ENCODE measurements around the gene TANGO6. TPM values are rescaled to one million over a fixed set of nuclear protein-coding genes. Genes with fewer than 3 reads are reported as not detected.

Gene TANGO6
- total RNA-seq, 2 donors from 2014 or later = 20.0 to 24.8 TPM

DNA sequence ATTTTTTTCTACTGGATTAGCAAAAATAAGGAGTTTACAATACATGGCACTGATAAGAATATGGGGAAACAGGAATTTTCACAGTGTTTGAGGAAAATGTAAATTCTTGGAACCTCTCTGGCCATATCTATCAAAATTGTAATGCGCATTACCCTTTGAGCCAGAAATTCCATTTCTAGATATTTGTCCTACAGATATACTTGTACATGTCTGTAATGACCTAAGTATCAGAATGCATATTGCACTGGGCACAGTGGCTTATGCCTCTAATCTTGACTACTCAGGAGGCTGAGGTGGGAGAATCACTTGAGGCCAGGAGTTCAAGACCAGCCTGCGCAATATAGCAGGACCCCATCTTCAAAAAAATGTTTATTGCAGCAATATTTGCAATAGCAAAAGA, 236.4 kb downstream of the TANGO6 start:
- Mint-ChIP-seq H3K36me3 (ENCODE audit: insufficient read depth in 2 of 2) (no peaks in the 10 kb centered on the region), H3K9me3 (no peaks in the 10 kb centered on the region), H3K27me3 (ENCODE audit: low read depth) (no peaks in the 10 kb centered on the region), H3K27ac (no peak overlapping the region), H3K4me1 (ENCODE audit: low read depth) (no peaks in the 10 kb centered on the region), H3K4me3 (no peak overlapping the region)
- no peak for DNase-seq
- ATAC-seq (replicated peaks in 1 of 2) = no peak

DNA sequence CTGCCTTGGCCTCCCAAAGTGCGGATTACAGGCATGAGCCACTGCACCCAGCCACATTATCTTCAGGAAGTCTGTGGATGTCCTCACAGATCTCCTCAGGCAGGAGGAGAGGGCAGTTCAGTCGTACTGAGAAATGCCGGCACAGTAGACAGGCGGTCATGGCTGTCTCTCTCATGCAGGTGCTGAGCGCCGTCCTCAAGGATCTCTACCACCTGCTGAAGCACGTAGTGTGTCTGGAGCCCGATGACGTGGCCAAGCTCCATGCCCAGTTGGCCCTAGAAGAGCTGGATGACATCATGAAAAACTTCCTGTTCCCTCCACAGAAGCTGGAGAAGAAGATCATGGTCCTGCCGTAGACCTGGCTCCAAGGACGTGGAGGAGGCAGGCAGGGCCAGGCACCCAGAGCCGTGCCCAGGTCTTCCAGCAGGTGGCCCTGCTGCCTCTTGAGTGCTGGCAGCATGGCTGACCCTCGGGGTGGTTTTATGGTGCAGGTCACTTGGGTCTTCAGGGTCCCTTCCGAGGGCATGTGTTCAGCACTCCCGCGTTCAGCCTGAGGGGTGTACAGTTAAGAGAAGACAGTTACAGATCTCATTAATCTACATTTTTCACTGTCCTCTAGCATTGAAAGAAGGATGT, 240.1 kb downstream of the TANGO6 start:
- H3K27me3 Mint-ChIP-seq (ENCODE audit: low read depth) = no peaks in the 10 kb centered on the region
- H3K36me3 Mint-ChIP-seq (ENCODE audit: insufficient read depth in 2 of 2) = peaks cover 0 to 3% of the 10 kb centered on the region in 2 donors
- peaks cover 3% of the 10 kb centered on the region for H3K4me1 Mint-ChIP-seq (ENCODE audit: low read depth)
- no peak for DNase-seq
- no peak overlapping the region for H3K27ac Mint-ChIP-seq
- H3K9me3 Mint-ChIP-seq = no peaks in the 10 kb centered on the region
- H3K4me3 Mint-ChIP-seq = no peak overlapping the region
- no peak for ATAC-seq (replicated peaks in 1 of 2)

DNA sequence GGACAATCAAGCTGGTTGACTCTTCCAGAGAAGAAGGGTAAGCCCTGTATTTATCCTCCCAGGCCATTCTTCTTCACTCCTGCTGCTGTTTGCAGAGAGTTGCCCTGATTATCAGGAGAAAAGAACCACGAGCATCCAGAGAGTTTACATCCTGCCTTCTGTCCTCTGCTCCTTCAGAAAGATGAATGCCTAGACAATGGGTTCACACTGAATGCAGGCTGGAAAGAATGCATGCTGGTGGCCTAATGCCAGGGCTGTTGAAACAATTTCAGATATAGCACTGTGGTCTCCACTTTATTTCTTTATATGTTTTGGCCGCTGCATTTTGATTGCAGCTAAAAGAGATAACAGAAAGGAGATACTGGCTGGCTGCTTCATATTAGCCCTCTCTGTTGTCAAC, 241.0 kb downstream of the TANGO6 start:
- no peaks in the 10 kb centered on the region for H3K27me3 Mint-ChIP-seq (ENCODE audit: low read depth)
- DNase-seq (no peak), ATAC-seq (replicated peaks in 1 of 2) (no peak)
- no peak overlapping the region for H3K4me3 Mint-ChIP-seq
- H3K9me3 Mint-ChIP-seq = no peaks in the 10 kb centered on the region
- peaks cover 0 to 3% of the 10 kb centered on the region in 2 donors for H3K36me3 Mint-ChIP-seq (ENCODE audit: insufficient read depth in 2 of 2)
- H3K27ac Mint-ChIP-seq = no peak overlapping the region
- peaks cover 12% of the 10 kb centered on the region for H3K4me1 Mint-ChIP-seq (ENCODE audit: low read depth)

DNA sequence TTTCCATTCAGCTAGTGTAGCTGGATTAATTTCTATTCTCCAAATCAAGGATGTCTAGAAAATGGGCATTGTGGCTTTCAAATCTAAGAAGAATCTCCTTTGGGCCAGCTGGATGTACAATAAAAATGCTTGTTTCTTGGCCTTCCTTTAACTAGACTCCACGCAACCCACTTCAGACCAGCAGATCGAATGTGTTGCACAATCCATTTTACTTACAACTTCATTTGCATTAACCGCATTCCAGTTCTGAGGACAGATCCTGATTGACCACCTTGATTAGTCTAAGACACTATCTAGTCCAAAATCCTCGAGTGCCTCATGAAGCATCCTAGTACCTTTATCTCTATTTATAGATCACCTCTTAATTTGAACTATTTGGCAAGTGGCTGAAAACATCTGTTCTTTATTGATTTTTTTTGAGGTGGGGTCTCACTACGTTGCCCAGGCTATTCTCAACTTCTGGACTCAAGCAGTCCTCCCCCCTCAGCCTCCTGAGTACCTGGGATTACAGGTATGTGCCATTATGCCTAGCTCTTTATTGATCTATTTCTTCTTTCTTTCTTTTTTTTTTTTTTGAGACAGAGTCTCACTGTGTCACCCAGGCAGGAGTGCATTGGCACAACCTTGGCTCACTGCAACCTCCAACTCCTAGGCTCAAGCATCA, 241.8 kb downstream of the TANGO6 start:
- H3K27ac Mint-ChIP-seq = no peak overlapping the region
- no peak overlapping the region for H3K4me3 Mint-ChIP-seq
- no peak for DNase-seq
- H3K9me3 Mint-ChIP-seq = no peaks in the 10 kb centered on the region
- ATAC-seq (replicated peaks in 1 of 2) = no peak
- H3K36me3 Mint-ChIP-seq (ENCODE audit: insufficient read depth in 2 of 2) = peaks cover 0 to 3% of the 10 kb centered on the region in 2 donors
- no peaks in the 10 kb centered on the region for H3K27me3 Mint-ChIP-seq (ENCODE audit: low read depth)
- H3K4me1 Mint-ChIP-seq (ENCODE audit: low read depth) = peaks cover 16% of the 10 kb centered on the region

DNA sequence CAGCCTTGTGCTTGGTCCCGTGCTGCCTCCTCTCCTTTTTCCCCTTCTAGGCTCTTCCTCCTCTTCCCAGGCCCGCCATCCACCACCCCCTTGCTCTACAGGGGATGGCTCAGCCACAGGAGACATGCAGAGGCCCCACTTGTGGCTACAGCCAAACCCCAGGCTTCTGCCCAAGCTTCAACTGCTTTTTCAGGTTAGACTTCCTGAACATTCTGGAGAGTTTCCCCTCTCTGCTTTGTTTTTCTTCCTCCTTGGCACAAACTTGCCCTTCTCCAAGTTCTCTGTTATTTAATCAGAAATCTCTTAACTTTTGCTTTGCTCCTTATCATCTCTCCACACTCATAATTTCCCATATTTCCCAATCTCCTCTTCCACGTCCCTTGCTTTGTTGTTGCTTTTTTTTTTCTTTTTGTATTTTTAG, 243.8 kb downstream of the TANGO6 start:
- DNase-seq (no peak), ATAC-seq (replicated peaks in 1 of 2) (no peak)
- no peaks in the 10 kb centered on the region for H3K9me3 Mint-ChIP-seq
- H3K27me3 Mint-ChIP-seq (ENCODE audit: low read depth) = no peaks in the 10 kb centered on the region
- H3K27ac Mint-ChIP-seq = no peak overlapping the region
- no peak overlapping the region for H3K4me3 Mint-ChIP-seq
- peaks cover 0 to 3% of the 10 kb centered on the region in 2 donors for H3K36me3 Mint-ChIP-seq (ENCODE audit: insufficient read depth in 2 of 2)
- H3K4me1 Mint-ChIP-seq (ENCODE audit: low read depth) = peaks cover 16% of the 10 kb centered on the region

DNA sequence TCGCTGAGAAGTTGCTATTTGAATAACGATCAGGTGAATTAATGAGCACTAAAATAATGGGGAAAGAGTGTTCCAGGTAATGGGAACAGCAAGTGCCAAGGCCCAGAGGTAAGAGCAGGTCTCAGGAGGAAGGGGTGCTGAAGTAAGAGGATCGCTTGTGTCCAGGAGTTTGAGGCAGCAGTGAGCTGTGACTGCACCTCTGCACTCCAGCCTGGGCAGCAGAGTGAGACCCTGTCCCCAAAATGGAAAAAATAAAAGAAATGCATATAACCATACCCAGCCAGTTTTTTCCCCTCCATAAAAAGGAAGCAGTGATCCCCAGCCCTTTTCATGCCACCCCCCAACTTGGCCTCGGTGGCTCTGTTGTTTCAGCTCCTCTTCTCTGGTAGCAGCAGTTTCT, 245.4 kb downstream of the TANGO6 start:
- H3K36me3 Mint-ChIP-seq (ENCODE audit: insufficient read depth in 2 of 2) = peaks cover 0 to 3% of the 10 kb centered on the region in 2 donors
- DNase-seq (no peak), ATAC-seq (replicated peaks in 1 of 2) (no peak)
- H3K27ac Mint-ChIP-seq = no peak overlapping the region
- H3K4me3 Mint-ChIP-seq = no peak overlapping the region
- no peaks in the 10 kb centered on the region for H3K27me3 Mint-ChIP-seq (ENCODE audit: low read depth)
- no peaks in the 10 kb centered on the region for H3K9me3 Mint-ChIP-seq
- H3K4me1 Mint-ChIP-seq (ENCODE audit: low read depth) = peaks cover 16% of the 10 kb centered on the region

DNA sequence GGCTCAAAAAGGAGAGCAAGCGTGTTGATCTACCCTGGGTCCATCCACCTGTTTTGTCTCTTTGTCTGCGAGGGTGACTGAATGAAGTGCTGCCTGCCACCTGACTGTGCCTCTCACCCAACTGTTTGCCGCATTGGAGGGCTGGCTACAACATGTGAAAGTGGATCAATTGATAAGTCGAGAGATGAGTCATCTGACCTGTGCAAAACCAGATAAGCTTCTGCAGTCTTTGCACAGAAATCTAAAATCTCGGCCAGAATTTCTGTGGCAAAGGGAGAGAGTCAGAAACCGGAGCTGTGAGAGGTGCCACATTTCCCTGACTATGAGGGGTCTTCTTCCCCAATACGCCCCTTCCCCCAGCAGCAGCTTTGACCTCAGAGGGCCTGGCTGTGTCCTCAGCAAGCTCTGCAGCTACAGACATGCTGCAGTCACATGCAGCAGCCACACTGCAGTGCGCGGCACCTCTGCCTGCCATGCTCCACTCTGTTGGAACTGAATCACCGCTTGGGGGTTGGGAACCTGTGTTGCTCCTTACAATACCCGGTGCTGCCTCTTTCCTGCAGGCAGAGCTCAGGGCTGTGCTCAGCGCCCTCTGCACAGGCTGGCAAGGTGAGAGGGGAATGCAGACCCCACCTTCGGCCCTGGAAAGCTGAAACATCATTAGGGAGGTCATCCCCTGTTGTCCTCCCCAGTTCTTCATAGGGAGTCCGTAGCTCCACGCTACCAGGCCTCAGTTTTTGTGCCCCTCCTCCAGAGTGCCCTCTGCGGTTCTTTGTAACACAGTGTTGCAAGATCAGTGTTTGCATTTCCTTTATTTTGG, 246.0 kb downstream of the TANGO6 start:
- DNase-seq = peak; percentile 34 to 39
- peaks cover 0 to 3% of the 10 kb centered on the region in 2 donors for H3K36me3 Mint-ChIP-seq (ENCODE audit: insufficient read depth in 2 of 2)

DNA sequence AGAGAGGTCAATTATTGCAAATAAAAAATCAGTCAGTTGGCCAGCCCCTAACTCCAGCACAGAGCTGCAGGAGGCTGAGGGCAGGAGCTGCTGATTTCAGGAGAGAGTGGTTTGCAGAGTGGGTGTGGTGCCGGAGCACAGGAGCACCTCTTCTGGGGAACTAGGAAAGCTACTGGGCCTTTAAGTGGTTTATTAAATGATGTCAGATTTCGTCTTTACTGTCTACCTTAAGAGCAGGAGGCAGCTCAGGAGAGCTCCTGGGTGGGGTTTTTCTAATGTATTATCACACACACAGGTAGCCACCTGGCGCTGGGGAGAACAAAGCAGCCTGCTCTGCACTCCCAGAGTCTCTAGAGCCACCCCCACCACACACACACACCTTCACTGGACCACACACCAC, 250.6 kb downstream of the TANGO6 start:
- H3K9me3 Mint-ChIP-seq = no peaks in the 10 kb centered on the region
- H3K27me3 Mint-ChIP-seq (ENCODE audit: low read depth) = no peaks in the 10 kb centered on the region
- ATAC-seq (replicated peaks in 1 of 2) (no peak), DNase-seq (no peak)
- no peak overlapping the region for H3K4me3 Mint-ChIP-seq
- H3K27ac Mint-ChIP-seq = no peak overlapping the region
- peaks cover 7% of the 10 kb centered on the region for H3K4me1 Mint-ChIP-seq (ENCODE audit: low read depth)
- no peaks in the 10 kb centered on the region for H3K36me3 Mint-ChIP-seq (ENCODE audit: insufficient read depth in 2 of 2)

More for the DNA sequence above, 246.0 kb downstream of the TANGO6 start:
- Mint-ChIP-seq H3K9me3 (no peaks in the 10 kb centered on the region), H3K4me3 (no peak overlapping the region), H3K4me1 (ENCODE audit: low read depth) (peaks cover 16% of the 10 kb centered on the region), H3K27me3 (ENCODE audit: low read depth) (no peaks in the 10 kb centered on the region), H3K27ac (no peak overlapping the region)
- ATAC-seq (replicated peaks in 1 of 2) = peak; percentile 86 to 89

DNA sequence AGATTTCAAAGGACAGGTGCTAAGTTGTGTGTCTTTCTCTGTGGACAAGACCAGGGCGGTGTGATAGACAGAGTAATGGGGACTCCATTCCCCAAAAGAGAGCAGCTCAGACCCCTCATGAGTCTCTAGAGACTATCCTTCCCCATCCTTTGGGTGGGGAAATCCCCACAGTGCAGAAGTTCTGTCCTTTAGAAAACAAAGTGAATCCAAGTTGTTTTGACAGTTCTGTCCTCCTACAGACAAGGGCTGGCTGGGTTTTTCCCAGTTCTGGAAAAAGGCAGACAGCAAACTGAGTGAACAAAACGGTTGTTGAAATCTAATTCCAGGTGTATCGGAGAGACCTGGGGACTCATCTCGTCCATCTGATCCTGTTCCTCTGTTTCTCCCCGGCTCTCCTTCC, 251.2 kb downstream of the TANGO6 start:
- no peak overlapping the region for H3K27ac Mint-ChIP-seq
- no peak overlapping the region for H3K4me3 Mint-ChIP-seq
- H3K36me3 Mint-ChIP-seq (ENCODE audit: insufficient read depth in 2 of 2) = no peaks in the 10 kb centered on the region
- peaks cover 2% of the 10 kb centered on the region for H3K4me1 Mint-ChIP-seq (ENCODE audit: low read depth)
- no peak for ATAC-seq (replicated peaks in 1 of 2)
- no peak for DNase-seq
- H3K27me3 Mint-ChIP-seq (ENCODE audit: low read depth) = no peaks in the 10 kb centered on the region
- H3K9me3 Mint-ChIP-seq = no peaks in the 10 kb centered on the region

DNA sequence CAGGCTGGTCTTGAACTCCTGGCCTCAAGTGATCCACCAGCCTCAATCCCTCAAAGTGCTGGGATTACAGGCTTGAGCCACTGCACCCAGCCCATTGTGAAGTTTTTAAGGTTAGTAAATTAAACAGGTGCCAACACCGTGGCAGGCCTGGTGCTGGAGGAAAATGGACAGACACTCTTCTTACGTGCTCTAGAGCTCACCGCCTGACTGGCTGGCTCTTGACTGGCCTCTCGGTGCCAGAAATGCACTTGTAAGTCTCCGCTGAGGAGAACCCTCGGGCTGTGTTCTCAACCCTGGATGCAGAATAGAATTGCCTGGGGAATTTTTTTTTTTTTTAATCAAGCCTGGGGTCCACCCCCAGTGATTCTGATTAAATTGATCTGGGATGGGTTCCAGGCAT, 251.9 kb downstream of the TANGO6 start:
- Mint-ChIP-seq H3K4me1 (ENCODE audit: low read depth) (no peaks in the 10 kb centered on the region), H3K27ac (no peak overlapping the region), H3K27me3 (ENCODE audit: low read depth) (no peaks in the 10 kb centered on the region), H3K4me3 (no peak overlapping the region), H3K36me3 (ENCODE audit: insufficient read depth in 2 of 2) (no peaks in the 10 kb centered on the region), H3K9me3 (no peaks in the 10 kb centered on the region)
- no peak for ATAC-seq (replicated peaks in 1 of 2)
- DNase-seq = no peak

DNA sequence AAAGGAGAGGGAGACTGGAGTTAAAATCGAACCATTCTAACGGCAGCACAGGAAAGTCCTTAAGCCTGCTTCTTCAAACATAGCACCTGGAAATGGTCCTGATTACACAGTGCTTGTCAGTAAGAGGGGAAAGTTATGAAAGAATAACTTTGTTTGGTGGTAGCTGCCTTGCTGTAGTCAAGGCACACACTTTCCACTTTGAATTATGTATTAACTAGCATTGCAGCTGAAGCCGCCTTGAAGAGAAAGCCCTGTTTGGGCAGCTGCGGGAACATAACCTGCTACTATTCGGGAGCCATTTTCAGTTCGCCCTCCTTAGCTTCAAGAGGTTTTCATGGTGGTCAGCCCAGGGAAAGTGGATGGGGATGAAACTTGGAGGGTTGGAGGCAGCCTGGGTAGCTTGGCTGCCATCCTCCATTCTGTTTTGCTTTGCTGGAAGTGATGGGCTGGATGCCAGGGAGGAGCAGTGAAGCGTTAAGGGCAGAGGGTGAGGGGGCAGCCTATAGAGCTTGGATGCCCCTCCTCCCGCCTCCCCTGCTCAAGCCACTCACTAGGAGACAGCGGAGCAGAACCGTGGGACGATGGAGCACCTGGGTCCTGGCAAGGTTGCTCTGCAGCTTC, 256.9 kb downstream of the TANGO6 start:
- DNase-seq (no peak), ATAC-seq (replicated peaks in 1 of 2) (no peak)
- Mint-ChIP-seq H3K4me1 (ENCODE audit: low read depth) (peaks cover under 1% of the 10 kb centered on the region), H3K36me3 (ENCODE audit: insufficient read depth in 2 of 2) (no peaks in the 10 kb centered on the region), H3K27ac (no peak overlapping the region), H3K27me3 (ENCODE audit: low read depth) (peaks cover 18% of the 10 kb centered on the region), H3K4me3 (no peak overlapping the region), H3K9me3 (no peaks in the 10 kb centered on the region)

DNA sequence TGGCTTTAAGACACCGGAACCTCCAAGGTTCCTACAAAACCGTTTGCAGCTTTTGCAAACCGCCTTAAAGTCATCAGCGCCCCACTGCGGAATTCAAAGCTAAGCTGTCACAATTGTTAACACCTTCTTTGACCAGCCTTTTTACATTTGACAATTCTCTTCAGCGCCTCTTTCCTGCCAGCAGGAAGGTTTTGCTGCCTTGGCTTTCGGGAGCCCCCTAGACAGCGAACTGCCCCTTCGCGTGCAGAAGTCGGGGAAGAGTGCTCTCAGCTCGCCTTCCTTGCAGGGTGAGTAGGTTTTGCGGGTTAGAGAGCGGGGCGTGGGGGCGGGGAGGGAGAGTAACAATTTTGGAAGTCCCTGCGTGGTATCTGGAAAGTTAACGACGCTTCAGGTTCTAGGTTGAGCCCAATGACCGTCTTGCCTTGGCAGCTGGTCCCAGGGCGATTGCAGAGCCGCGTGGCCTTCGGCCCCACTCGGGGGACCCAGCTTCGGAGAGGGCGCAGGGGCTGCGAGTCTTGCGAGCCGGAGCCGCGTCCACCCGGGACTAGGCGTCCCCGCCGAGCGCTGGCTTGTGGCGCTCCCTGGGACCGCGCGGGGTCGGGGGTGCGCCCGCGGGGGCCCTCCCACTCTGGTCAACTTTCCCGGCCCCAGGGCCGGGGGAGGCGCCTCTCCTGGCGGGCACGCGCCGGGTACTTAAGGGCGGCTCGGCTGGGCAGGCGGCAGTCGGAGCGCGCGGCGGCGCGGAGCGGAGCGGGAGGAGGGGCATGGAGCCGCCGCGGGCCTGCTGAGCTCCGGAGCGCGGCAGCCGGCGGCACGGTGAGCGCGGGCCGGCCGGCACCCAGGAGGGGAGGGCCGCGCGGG, 262.4 kb downstream of the TANGO6 start, which contains the start of gene HAS3:
Gene HAS3, plus strand, starts transcription at position 153 of the 861 bp plus-strand sequence. CDS start 3,743 bp downstream, outside the sequence.
- ATAC-seq (replicated peaks in 1 of 2) (peak; percentile 74 to 78), DNase-seq (peak; percentile 49 to 52)
- Mint-ChIP-seq H3K4me3 (peak within 1 kb of the TSS; percentile 88 to 95), H3K27me3 (ENCODE audit: low read depth) (peaks cover 45% of the 10 kb centered on the region), H3K4me1 (ENCODE audit: low read depth) (peaks cover 21% of the 10 kb centered on the region), H3K27ac (no peak within 1 kb of the TSS), H3K9me3 (no peaks in the 10 kb centered on the region), H3K36me3 (ENCODE audit: insufficient read depth in 2 of 2) (peaks cover 4 to 5% of the 10 kb centered on the region in 2 donors)

Data from activated T-cell treated with anti-CD3 and anti-CD28 coated beads, Interleukin-2, amount 50 U/mL, for 72 hours (primary cell).